ENCODE data around the gene RETNLB.

RETNLB gene

DNA sequence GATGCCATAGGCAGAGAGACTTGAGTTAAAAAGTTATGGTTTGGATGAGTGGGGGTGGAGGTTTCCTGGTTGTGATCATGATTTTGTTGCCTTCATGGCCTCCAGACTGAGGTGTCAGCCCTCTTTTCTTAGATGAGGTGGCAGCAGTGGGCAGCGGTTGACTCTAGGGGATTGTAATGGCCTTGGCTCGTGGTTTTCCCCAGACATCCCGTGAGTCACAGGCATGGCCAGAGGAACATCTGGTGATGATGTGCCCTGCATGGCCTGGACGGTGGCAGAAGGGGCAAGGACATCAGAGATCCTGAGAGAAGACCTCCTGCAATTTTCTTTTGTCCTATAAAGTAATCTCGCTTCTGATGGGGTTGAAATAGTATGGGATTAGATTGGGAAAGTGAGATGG is 12.4 kb downstream of the RETNLB start:
- H3K4me3 ChIP-seq (ENCODE audit: low read length in 2 of 2), result no peak overlapping the region
- no peaks in the 10 kb centered on the region for H3K4me1 ChIP-seq (ENCODE audit: control insufficient read depth in 2 of 2, insufficient read depth in 2 of 2, low read length in 2 of 2)
- H3K36me3 ChIP-seq (ENCODE audit: control insufficient read depth in 2 of 2, insufficient read depth in 2 of 2, low read length in 2 of 2), result no peaks in the 10 kb centered on the region
- no peaks in the 10 kb centered on the region for H3K27me3 ChIP-seq (ENCODE audit: control insufficient read depth in 2 of 2, insufficient read depth in 2 of 2, low read length in 2 of 2)
- H3K9me3 ChIP-seq (ENCODE audit: control insufficient read depth in 2 of 2, low read length in 2 of 2), result no peaks in the 10 kb centered on the region
- no peak overlapping the region for H3K27ac ChIP-seq (ENCODE audit: low read depth in 2 of 2, low read length in 2 of 2)
- no peak overlapping the region for H3K9ac ChIP-seq (ENCODE audit: low read depth in 1 of 2, low read length in 2 of 2)

DNA sequence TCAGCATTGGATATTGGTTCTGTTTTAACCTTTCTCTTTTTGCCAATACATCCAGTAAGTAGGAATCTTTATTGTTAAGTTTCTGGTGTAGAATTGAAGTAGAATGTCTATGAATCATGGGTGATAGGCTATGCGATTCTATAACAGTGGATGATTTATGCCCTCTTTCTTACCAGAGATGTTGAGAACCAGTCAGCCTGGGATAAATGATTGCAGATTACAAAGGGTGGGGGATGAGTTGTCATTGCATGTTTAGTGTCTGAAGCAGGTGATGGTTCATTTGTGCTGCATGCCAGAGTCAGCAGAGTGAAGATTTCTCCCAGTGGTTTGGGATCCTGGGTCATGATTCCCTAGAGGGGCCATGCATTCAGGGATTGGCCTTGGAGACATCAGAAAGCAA is 14.3 kb downstream of the RETNLB start:
- Histone ChIP-seq H3K9me3 (ENCODE audit: control insufficient read depth in 2 of 2, low read length in 2 of 2) (no peaks in the 10 kb centered on the region), H3K27ac (ENCODE audit: low read depth in 2 of 2, low read length in 2 of 2) (no peak overlapping the region), H3K27me3 (ENCODE audit: control insufficient read depth in 2 of 2, insufficient read depth in 2 of 2, low read length in 2 of 2) (no peaks in the 10 kb centered on the region), H3K4me1 (ENCODE audit: control insufficient read depth in 2 of 2, insufficient read depth in 2 of 2, low read length in 2 of 2) (no peaks in the 10 kb centered on the region), H3K36me3 (ENCODE audit: control insufficient read depth in 2 of 2, insufficient read depth in 2 of 2, low read length in 2 of 2) (no peaks in the 10 kb centered on the region), H3K4me3 (ENCODE audit: low read length in 2 of 2) (no peak overlapping the region), H3K9ac (ENCODE audit: low read depth in 1 of 2, low read length in 2 of 2) (no peak overlapping the region)

DNA sequence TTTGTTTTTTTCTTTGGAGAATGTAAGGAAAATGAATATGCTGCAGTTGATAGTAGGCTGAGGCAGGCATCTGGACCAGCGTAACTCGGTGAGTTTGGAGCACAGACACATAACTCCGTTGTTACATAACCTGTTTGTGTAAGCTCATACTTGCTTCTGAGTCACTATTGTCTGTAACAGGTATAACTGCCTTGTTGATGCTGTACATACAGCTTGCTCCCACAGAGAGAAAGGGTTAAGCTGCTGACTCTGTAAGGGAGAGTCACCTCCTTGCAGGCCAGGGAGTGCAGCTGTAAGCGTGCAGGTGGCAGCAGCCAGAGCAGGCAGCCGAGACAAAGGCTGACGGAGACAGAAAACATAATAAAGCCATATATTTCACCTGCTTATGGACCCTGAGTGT is 20.4 kb downstream of the RETNLB start:
- Histone ChIP-seq H3K4me1 (ENCODE audit: control insufficient read depth in 2 of 2, insufficient read depth in 2 of 2, low read length in 2 of 2) (no peaks in the 10 kb centered on the region), H3K27ac (ENCODE audit: low read depth in 2 of 2, low read length in 2 of 2) (no peak overlapping the region), H3K36me3 (ENCODE audit: control insufficient read depth in 2 of 2, insufficient read depth in 2 of 2, low read length in 2 of 2) (no peaks in the 10 kb centered on the region), H3K4me3 (ENCODE audit: low read length in 2 of 2) (no peak overlapping the region), H3K9me3 (ENCODE audit: control insufficient read depth in 2 of 2, low read length in 2 of 2) (no peaks in the 10 kb centered on the region), H3K9ac (ENCODE audit: low read depth in 1 of 2, low read length in 2 of 2) (no peak overlapping the region), H3K27me3 (ENCODE audit: control insufficient read depth in 2 of 2, insufficient read depth in 2 of 2, low read length in 2 of 2) (no peaks in the 10 kb centered on the region)

GRCh38 chr3:108728934-108729333 is 28.3 kb downstream of the RETNLB start:
- Histone ChIP-seq H3K9me3 (ENCODE audit: control insufficient read depth in 2 of 2, low read length in 2 of 2) (no peaks in the 10 kb centered on the region), H3K27me3 (ENCODE audit: control insufficient read depth in 2 of 2, insufficient read depth in 2 of 2, low read length in 2 of 2) (no peaks in the 10 kb centered on the region), H3K4me1 (ENCODE audit: control insufficient read depth in 2 of 2, insufficient read depth in 2 of 2, low read length in 2 of 2) (no peaks in the 10 kb centered on the region), H3K27ac (ENCODE audit: low read depth in 2 of 2, low read length in 2 of 2) (no peak overlapping the region), H3K36me3 (ENCODE audit: control insufficient read depth in 2 of 2, insufficient read depth in 2 of 2, low read length in 2 of 2) (no peaks in the 10 kb centered on the region), H3K9ac (ENCODE audit: low read depth in 1 of 2, low read length in 2 of 2) (no peak overlapping the region), H3K4me3 (ENCODE audit: low read length in 2 of 2) (no peak overlapping the region)

DNA sequence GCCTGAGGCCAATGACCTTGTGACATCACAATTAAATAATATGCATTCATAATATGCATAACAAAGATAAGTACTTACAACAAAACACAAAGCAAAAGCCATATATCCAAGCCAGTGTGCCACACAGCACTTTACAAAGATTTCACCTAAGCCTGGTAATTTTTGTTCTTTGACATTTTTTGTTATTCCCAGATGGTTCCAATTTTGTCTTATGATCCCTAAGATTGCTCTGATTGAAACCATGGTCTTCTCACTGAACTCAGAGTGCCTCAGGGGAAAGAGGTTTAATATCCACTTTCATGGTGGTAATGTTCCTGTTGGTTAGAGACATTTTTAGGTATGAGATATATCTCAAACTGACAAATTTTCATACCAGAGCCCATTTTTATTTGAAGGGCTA is 29.1 kb downstream of the RETNLB start:
- no peaks in the 10 kb centered on the region for H3K27me3 ChIP-seq (ENCODE audit: control insufficient read depth in 2 of 2, insufficient read depth in 2 of 2, low read length in 2 of 2)
- no peak overlapping the region for H3K9ac ChIP-seq (ENCODE audit: low read depth in 1 of 2, low read length in 2 of 2)
- no peak overlapping the region for H3K4me3 ChIP-seq (ENCODE audit: low read length in 2 of 2)
- H3K27ac ChIP-seq (ENCODE audit: low read depth in 2 of 2, low read length in 2 of 2), result no peak overlapping the region
- H3K9me3 ChIP-seq (ENCODE audit: control insufficient read depth in 2 of 2, low read length in 2 of 2), result no peaks in the 10 kb centered on the region
- no peaks in the 10 kb centered on the region for H3K36me3 ChIP-seq (ENCODE audit: control insufficient read depth in 2 of 2, insufficient read depth in 2 of 2, low read length in 2 of 2)
- no peaks in the 10 kb centered on the region for H3K4me1 ChIP-seq (ENCODE audit: control insufficient read depth in 2 of 2, insufficient read depth in 2 of 2, low read length in 2 of 2)

- H3K36me3 ChIP-seq (ENCODE audit: control insufficient read depth in 2 of 2, insufficient read depth in 2 of 2, low read length in 2 of 2), result no peaks in the 10 kb centered on the region
- no peaks in the 10 kb centered on the region for H3K4me1 ChIP-seq (ENCODE audit: control insufficient read depth in 2 of 2, insufficient read depth in 2 of 2, low read length in 2 of 2)
- H3K9me3 ChIP-seq (ENCODE audit: control insufficient read depth in 2 of 2, low read length in 2 of 2), result no peaks in the 10 kb centered on the region
- no peak overlapping the region for H3K9ac ChIP-seq (ENCODE audit: low read depth in 1 of 2, low read length in 2 of 2)
- H3K27me3 ChIP-seq (ENCODE audit: control insufficient read depth in 2 of 2, insufficient read depth in 2 of 2, low read length in 2 of 2), result no peaks in the 10 kb centered on the region
- H3K27ac ChIP-seq (ENCODE audit: low read depth in 2 of 2, low read length in 2 of 2), result no peak overlapping the region
- H3K4me3 ChIP-seq (ENCODE audit: low read length in 2 of 2), result no peak overlapping the region
These were observed 33.1 kb downstream of the RETNLB start for GRCh38 chr3:108724101-108724500.

DNA sequence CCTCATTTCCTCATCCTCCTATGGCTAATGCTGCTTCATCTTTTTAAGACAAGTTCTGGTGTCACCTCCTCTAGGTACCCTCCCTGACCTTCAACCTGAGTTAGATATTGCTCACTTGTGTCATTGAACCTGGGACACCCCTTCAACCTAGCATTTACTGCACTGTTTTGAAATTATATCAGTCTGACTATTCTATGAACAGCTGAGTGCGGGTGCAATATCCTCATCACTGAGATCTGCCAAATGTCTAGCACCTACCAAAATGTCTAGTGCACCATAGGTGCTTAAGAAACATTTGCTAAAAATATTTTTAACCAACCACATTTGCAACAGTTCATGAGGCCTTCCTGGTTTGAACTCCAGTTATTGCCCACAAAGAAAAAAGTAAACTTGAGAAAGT is 34.5 kb downstream of the RETNLB start:
- H3K9ac ChIP-seq (ENCODE audit: low read depth in 1 of 2, low read length in 2 of 2), result no peak overlapping the region
- H3K27me3 ChIP-seq (ENCODE audit: control insufficient read depth in 2 of 2, insufficient read depth in 2 of 2, low read length in 2 of 2), result no peaks in the 10 kb centered on the region
- H3K4me3 ChIP-seq (ENCODE audit: low read length in 2 of 2), result no peak overlapping the region
- H3K27ac ChIP-seq (ENCODE audit: low read depth in 2 of 2, low read length in 2 of 2), result no peak overlapping the region
- no peaks in the 10 kb centered on the region for H3K9me3 ChIP-seq (ENCODE audit: control insufficient read depth in 2 of 2, low read length in 2 of 2)
- H3K36me3 ChIP-seq (ENCODE audit: control insufficient read depth in 2 of 2, insufficient read depth in 2 of 2, low read length in 2 of 2), result no peaks in the 10 kb centered on the region
- H3K4me1 ChIP-seq (ENCODE audit: control insufficient read depth in 2 of 2, insufficient read depth in 2 of 2, low read length in 2 of 2), result no peaks in the 10 kb centered on the region

GRCh38 chr3:108719178-108719806 is 37.9 kb downstream of the RETNLB start:
- Histone ChIP-seq H3K9ac (ENCODE audit: low read depth in 1 of 2, low read length in 2 of 2) (no peak overlapping the region), H3K9me3 (ENCODE audit: control insufficient read depth in 2 of 2, low read length in 2 of 2) (no peaks in the 10 kb centered on the region), H3K4me1 (ENCODE audit: control insufficient read depth in 2 of 2, insufficient read depth in 2 of 2, low read length in 2 of 2) (no peaks in the 10 kb centered on the region), H3K4me3 (ENCODE audit: low read length in 2 of 2) (no peak overlapping the region), H3K27me3 (ENCODE audit: control insufficient read depth in 2 of 2, insufficient read depth in 2 of 2, low read length in 2 of 2) (no peaks in the 10 kb centered on the region), H3K36me3 (ENCODE audit: control insufficient read depth in 2 of 2, insufficient read depth in 2 of 2, low read length in 2 of 2) (no peaks in the 10 kb centered on the region), H3K27ac (ENCODE audit: low read depth in 2 of 2, low read length in 2 of 2) (no peak overlapping the region)

GRCh38 chr3:108718454-108718853 is 38.8 kb downstream of the RETNLB start:
- H3K4me1 ChIP-seq (ENCODE audit: control insufficient read depth in 2 of 2, insufficient read depth in 2 of 2, low read length in 2 of 2), result no peaks in the 10 kb centered on the region
- no peak overlapping the region for H3K27ac ChIP-seq (ENCODE audit: low read depth in 2 of 2, low read length in 2 of 2)
- no peak overlapping the region for H3K4me3 ChIP-seq (ENCODE audit: low read length in 2 of 2)
- no peaks in the 10 kb centered on the region for H3K36me3 ChIP-seq (ENCODE audit: control insufficient read depth in 2 of 2, insufficient read depth in 2 of 2, low read length in 2 of 2)
- no peaks in the 10 kb centered on the region for H3K9me3 ChIP-seq (ENCODE audit: control insufficient read depth in 2 of 2, low read length in 2 of 2)
- no peak overlapping the region for H3K9ac ChIP-seq (ENCODE audit: low read depth in 1 of 2, low read length in 2 of 2)
- H3K27me3 ChIP-seq (ENCODE audit: control insufficient read depth in 2 of 2, insufficient read depth in 2 of 2, low read length in 2 of 2), result no peaks in the 10 kb centered on the region

GRCh38 chr3:108713816-108714215 is 43.4 kb downstream of the RETNLB start:
- Histone ChIP-seq H3K9me3 (ENCODE audit: control insufficient read depth in 2 of 2, low read length in 2 of 2) (no peaks in the 10 kb centered on the region), H3K27me3 (ENCODE audit: control insufficient read depth in 2 of 2, insufficient read depth in 2 of 2, low read length in 2 of 2) (no peaks in the 10 kb centered on the region)

DNA sequence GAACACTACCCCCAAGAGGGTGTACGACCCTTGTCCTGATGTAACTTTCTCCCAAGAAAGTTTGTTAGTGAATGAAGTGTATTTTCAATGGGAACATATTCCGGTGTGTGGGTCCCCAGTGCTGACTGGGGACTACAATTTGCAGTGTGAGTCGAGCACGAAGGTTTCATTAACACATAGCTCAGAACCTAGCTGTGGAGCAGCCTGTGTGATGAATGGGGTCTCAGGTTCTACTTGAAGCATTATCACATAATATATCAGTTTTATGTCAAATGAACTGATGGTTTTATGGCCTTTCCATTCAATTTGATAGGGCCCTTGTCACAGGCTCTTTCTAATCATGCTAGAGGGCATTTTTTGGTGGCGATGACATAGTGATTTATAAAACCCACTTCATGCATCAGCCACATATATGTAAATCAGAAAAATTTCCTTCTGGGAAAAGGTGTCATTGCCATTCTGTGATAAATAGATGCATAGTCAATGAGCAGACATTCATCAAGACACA is 44.1 kb downstream of the RETNLB start:
- H3K36me3 ChIP-seq (ENCODE audit: control insufficient read depth in 2 of 2, insufficient read depth in 2 of 2, low read length in 2 of 2), result no peaks in the 10 kb centered on the region
- H3K27ac ChIP-seq (ENCODE audit: low read depth in 2 of 2, low read length in 2 of 2), result no peak overlapping the region
- H3K27me3 ChIP-seq (ENCODE audit: control insufficient read depth in 2 of 2, insufficient read depth in 2 of 2, low read length in 2 of 2), result no peaks in the 10 kb centered on the region
- H3K9me3 ChIP-seq (ENCODE audit: control insufficient read depth in 2 of 2, low read length in 2 of 2), result no peaks in the 10 kb centered on the region
- no peaks in the 10 kb centered on the region for H3K4me1 ChIP-seq (ENCODE audit: control insufficient read depth in 2 of 2, insufficient read depth in 2 of 2, low read length in 2 of 2)
- H3K4me3 ChIP-seq (ENCODE audit: low read length in 2 of 2), result no peak overlapping the region
- H3K9ac ChIP-seq (ENCODE audit: low read depth in 1 of 2, low read length in 2 of 2), result no peak overlapping the region

More at GRCh38 chr3:108713816-108714215, 43.4 kb downstream of the RETNLB start:
- H3K27ac ChIP-seq (ENCODE audit: low read depth in 2 of 2, low read length in 2 of 2), result no peak overlapping the region
- no peaks in the 10 kb centered on the region for H3K36me3 ChIP-seq (ENCODE audit: control insufficient read depth in 2 of 2, insufficient read depth in 2 of 2, low read length in 2 of 2)
- no peaks in the 10 kb centered on the region for H3K4me1 ChIP-seq (ENCODE audit: control insufficient read depth in 2 of 2, insufficient read depth in 2 of 2, low read length in 2 of 2)
- H3K4me3 ChIP-seq (ENCODE audit: low read length in 2 of 2), result no peak overlapping the region
- no peak overlapping the region for H3K9ac ChIP-seq (ENCODE audit: low read depth in 1 of 2, low read length in 2 of 2)

All from mucosa of rectum (tissue), 2 donors.